TTC549 (cell line): ENCODE measurements around the gene REEP6.
"Not testable (repeated sequence)": the region's sequence is repeated elsewhere in the genome, so short reads cannot be mapped to it uniquely, and the experiment has no call there.

Experiments used
- FAIRE-seq: peaks from 2 replicates; lab custom pipeline; 2012; peaks lifted over from hg19 to GRCh38; lab: Jason Lieb, UNC

REEP6 gene

GRCh38 chr19:1473085-1473851 is 17.7 kb upstream of the REEP6 start:
- FAIRE-seq: no peak

- FAIRE-seq: no peak
These were observed 16.8 kb upstream of the REEP6 start for GRCh38 chr19:1474011-1474764.

- no peak for FAIRE-seq
These were observed 16.1 kb upstream of the REEP6 start for GRCh38 chr19:1474765-1475351.

- FAIRE-seq: no peak
These were observed 15.1 kb upstream of the REEP6 start for GRCh38 chr19:1475751-1476437.

GRCh38 chr19:1477056-1477455 is 13.9 kb upstream of the REEP6 start:
- FAIRE-seq: not testable (repeated sequence)

GRCh38 chr19:1478934-1479707 is 11.9 kb upstream of the REEP6 start, which contains the start of gene C19orf25:
C19orf25 (minus strand) TSS chr19:1479215; CDS start chr19:1478903, 312 bp downstream.
- peak; percentile 62 for FAIRE-seq

GRCh38 chr19:1481224-1481892 is 9.6 kb upstream of the REEP6 start:
- no peak for FAIRE-seq

- no peak for FAIRE-seq
These were observed 9.1 kb upstream of the REEP6 start for GRCh38 chr19:1481893-1482360.

- no peak for FAIRE-seq
These were observed 8.4 kb upstream of the REEP6 start for GRCh38 chr19:1482361-1483130.

- FAIRE-seq: no peak
These were observed 7.6 kb upstream of the REEP6 start for GRCh38 chr19:1483131-1483978.

- FAIRE-seq: no peak
These were observed 7.0 kb upstream of the REEP6 start for GRCh38 chr19:1483979-1484428.

GRCh38 chr19:1486720-1487575 is 4.0 kb upstream of the REEP6 start:
- no peak for FAIRE-seq

GRCh38 chr19:1487576-1488281 is 3.3 kb upstream of the REEP6 start:
- FAIRE-seq: no peak

GRCh38 chr19:1488282-1488601 is 2.7 kb upstream of the REEP6 start:
- FAIRE-seq: no peak

GRCh38 chr19:1489463-1490310 is 1.3 kb upstream of the REEP6 start:
- no peak for FAIRE-seq

GRCh38 chr19:1490311-1491113 is 469 bp upstream of the REEP6 start, which contains the start of gene PCSK4:
PCSK4 (minus strand) TSS chr19:1490350; CDS start chr19:1490346, 4 bp downstream.
- peak; percentile 94 for FAIRE-seq
